ENCODE measurements around the gene ANG.

The ANG gene

DNA sequence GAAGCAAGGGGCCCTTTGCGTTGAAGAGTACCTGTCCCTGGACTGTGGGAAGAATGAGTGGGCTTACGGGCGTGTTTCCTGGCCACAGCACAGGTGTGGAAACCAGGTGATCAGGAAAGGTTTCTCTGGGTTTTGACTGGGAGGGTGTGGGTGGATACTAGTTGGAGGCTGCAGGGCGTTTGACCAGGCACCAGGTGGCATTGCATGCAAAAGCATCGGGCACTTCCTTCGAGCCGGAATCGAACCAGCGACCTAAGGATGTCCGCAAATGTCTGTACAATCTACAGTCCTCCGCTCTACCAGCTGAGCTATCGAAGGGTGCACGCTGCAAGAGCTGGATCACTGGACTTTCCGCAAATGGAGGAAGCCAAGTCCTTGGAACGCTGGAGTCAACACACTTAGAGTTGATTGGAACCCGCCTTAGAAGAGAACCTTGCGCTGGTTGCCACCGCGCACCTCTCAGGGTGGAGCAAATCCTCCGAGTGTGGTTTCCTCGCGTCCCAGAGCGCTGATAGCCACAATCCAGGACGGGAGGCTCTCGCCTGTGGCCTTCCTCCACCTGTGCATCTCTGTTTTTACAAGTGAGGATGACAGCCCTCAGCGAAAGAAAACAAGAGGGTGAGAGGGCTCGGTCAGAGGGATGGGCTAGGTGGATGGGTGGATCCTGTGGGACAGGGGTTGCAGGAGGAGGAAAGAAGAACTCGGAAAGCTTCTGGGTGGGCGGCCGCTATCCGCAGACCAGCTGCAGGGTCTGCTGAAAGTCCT lies 25.4 kb upstream of the ANG start (continued):
- TF ChIP-seq, protein P1, sequence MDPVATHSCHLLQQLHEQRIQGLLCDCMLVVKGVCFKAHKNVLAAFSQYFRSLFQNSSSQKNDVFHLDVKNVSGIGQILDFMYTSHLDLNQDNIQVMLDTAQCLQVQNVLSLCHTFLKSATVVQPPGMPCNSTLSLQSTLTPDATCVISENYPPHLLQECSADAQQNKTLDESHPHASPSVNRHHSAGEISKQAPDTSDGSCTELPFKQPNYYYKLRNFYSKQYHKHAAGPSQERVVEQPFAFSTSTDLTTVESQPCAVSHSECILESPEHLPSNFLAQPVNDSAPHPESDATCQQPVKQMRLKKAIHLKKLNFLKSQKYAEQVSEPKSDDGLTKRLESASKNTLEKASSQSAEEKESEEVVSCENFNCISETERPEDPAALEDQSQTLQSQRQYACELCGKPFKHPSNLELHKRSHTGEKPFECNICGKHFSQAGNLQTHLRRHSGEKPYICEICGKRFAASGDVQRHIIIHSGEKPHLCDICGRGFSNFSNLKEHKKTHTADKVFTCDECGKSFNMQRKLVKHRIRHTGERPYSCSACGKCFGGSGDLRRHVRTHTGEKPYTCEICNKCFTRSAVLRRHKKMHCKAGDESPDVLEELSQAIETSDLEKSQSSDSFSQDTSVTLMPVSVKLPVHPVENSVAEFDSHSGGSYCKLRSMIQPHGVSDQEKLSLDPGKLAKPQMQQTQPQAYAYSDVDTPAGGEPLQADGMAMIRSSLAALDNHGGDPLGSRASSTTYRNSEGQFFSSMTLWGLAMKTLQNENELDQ (tag by site-specific recombination; IDR thresholded peaks at IDR 0.05; ENCODE audit: low read depth) = no peak
- TF ChIP-seq, protein P2, sequence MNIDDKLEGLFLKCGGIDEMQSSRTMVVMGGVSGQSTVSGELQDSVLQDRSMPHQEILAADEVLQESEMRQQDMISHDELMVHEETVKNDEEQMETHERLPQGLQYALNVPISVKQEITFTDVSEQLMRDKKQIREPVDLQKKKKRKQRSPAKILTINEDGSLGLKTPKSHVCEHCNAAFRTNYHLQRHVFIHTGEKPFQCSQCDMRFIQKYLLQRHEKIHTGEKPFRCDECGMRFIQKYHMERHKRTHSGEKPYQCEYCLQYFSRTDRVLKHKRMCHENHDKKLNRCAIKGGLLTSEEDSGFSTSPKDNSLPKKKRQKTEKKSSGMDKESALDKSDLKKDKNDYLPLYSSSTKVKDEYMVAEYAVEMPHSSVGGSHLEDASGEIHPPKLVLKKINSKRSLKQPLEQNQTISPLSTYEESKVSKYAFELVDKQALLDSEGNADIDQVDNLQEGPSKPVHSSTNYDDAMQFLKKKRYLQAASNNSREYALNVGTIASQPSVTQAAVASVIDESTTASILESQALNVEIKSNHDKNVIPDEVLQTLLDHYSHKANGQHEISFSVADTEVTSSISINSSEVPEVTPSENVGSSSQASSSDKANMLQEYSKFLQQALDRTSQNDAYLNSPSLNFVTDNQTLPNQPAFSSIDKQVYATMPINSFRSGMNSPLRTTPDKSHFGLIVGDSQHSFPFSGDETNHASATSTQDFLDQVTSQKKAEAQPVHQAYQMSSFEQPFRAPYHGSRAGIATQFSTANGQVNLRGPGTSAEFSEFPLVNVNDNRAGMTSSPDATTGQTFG (tag by site-specific recombination; IDR thresholded peaks at IDR 0.05; ENCODE audit: borderline replicate concordance) = no peak
- peak; percentile 62; the same call in 1 of the 2 replicates for TF ChIP-seq ZBTB7A (tag by site-specific recombination; IDR thresholded peaks at IDR 0.05; ENCODE audit: low read depth)
- peak; percentile 97 for TF ChIP-seq ZBTB17 (tag by site-specific recombination; IDR thresholded peaks at IDR 0.05)
- TF ChIP-seq ZBTB8A (tag by site-specific recombination; IDR thresholded peaks at IDR 0.05) = peak; percentile 99
- TF ChIP-seq ZNF138 (tag by site-specific recombination; IDR thresholded peaks at IDR 0.05; ENCODE audit: borderline replicate concordance) = no peak
- no peak for TF ChIP-seq ZNF292 (tag by site-specific recombination; IDR thresholded peaks at IDR 0.05; ENCODE audit: borderline replicate concordance, low read depth)
- peak; percentile 86 for TF ChIP-seq ZSCAN30 (tag by site-specific recombination; IDR thresholded peaks at IDR 0.05)
- TF ChIP-seq ZNF692 (tag by site-specific recombination; IDR thresholded peaks at IDR 0.05) = peak; percentile 80
- TF ChIP-seq EGR2 (tag by site-specific recombination; IDR thresholded peaks at IDR 0.05; ENCODE audit: low read depth) = peak; percentile 88
- TF ChIP-seq ZFP41 (tag by site-specific recombination; IDR thresholded peaks at IDR 0.05; ENCODE audit: borderline replicate concordance) = no peak
- TF ChIP-seq SP3 (tag by site-specific recombination; IDR thresholded peaks at IDR 0.05) = peak; percentile 67
- no peak for TF ChIP-seq ZNF274 (IDR thresholded peaks at IDR 0.05; ENCODE audit: low read length)
- no peak for TF ChIP-seq ZNF274 (tag by site-specific recombination; IDR thresholded peaks at IDR 0.05; ENCODE audit: borderline replicate concordance)
- TF ChIP-seq, protein P3, sequence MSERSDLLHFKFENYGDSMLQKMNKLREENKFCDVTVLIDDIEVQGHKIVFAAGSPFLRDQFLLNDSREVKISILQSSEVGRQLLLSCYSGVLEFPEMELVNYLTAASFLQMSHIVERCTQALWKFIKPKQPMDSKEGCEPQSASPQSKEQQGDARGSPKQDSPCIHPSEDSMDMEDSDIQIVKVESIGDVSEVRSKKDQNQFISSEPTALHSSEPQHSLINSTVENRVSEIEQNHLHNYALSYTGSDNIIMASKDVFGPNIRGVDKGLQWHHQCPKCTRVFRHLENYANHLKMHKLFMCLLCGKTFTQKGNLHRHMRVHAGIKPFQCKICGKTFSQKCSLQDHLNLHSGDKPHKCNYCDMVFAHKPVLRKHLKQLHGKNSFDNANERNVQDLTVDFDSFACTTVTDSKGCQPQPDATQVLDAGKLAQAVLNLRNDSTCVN (tag by site-specific recombination; optimal IDR thresholded peaks at IDR 0.05) = peak; percentile 42
- no peak for TF ChIP-seq ZNF248 (tag by site-specific recombination; IDR thresholded peaks at IDR 0.05)
- no peak for TF ChIP-seq ZNF555 (tag by site-specific recombination; conservative IDR thresholded peaks at IDR 0.05)
- TF ChIP-seq ZNF529 (tag by site-specific recombination; IDR thresholded peaks at IDR 0.05; ENCODE audit: insufficient replicate concordance) = no peak
- no peak for TF ChIP-seq ZNF121 (tag by site-specific recombination; IDR thresholded peaks at IDR 0.05)
- no peak for TF ChIP-seq ZNF596 (tag by site-specific recombination; IDR thresholded peaks at IDR 0.05)
- TF ChIP-seq ZNF623 (tag by site-specific recombination; IDR thresholded peaks at IDR 0.05) = peak; percentile 24
- TF ChIP-seq, protein P4, sequence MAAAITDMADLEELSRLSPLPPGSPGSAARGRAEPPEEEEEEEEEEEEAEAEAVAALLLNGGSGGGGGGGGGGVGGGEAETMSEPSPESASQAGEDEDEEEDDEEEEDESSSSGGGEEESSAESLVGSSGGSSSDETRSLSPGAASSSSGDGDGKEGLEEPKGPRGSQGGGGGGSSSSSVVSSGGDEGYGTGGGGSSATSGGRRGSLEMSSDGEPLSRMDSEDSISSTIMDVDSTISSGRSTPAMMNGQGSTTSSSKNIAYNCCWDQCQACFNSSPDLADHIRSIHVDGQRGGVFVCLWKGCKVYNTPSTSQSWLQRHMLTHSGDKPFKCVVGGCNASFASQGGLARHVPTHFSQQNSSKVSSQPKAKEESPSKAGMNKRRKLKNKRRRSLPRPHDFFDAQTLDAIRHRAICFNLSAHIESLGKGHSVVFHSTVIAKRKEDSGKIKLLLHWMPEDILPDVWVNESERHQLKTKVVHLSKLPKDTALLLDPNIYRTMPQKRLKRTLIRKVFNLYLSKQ (tag by site-specific recombination; IDR thresholded peaks at IDR 0.05; ENCODE audit: borderline replicate concordance) = no peak
- TF ChIP-seq ZBTB20 (tag by site-specific recombination; IDR thresholded peaks at IDR 0.05) = peak; percentile 65; the same call in 1 of the 2 replicates
- TF ChIP-seq ZNF785 (tag by site-specific recombination; IDR thresholded peaks at IDR 0.05) = 0 out of 2 replicates have a peak, but pooled peaks have one; percentile 47
- peak; percentile 38 for TF ChIP-seq SP2 (tag by site-specific recombination; IDR thresholded peaks at IDR 0.05)
- TF ChIP-seq OVOL3 (tag by site-specific recombination; IDR thresholded peaks at IDR 0.05) = no peak
- TF ChIP-seq SCRT2 (tag by site-specific recombination; IDR thresholded peaks at IDR 0.05) = peak; percentile 74
- peak; percentile 94; the same call in 1 of the 2 replicates for TF ChIP-seq ZNF391 (tag by site-specific recombination; IDR thresholded peaks at IDR 0.05; ENCODE audit: borderline replicate concordance, low read depth)
- no peak for TF ChIP-seq ZNF571 (tag by site-specific recombination; IDR thresholded peaks at IDR 0.05)
- no peak for TF ChIP-seq FEZF1 (tag by site-specific recombination; IDR thresholded peaks at IDR 0.05)
- TF ChIP-seq ZNF37A (tag by site-specific recombination; IDR thresholded peaks at IDR 0.05) = no peak
- no peak for TF ChIP-seq ZNF23 (tag by site-specific recombination; IDR thresholded peaks at IDR 0.05; ENCODE audit: borderline replicate concordance)
